ENCODE measurements around the gene SNX21. TPM values are rescaled to one million over a fixed set of nuclear protein-coding genes. Genes with fewer than 3 reads are reported as not detected.
A peak's percentile ranks its signal among the peaks of the same experiment; 100 is the strongest.

SNX21 gene
- total and polyA plus RNA-seq, 9 of the 15 experiments (the other 6 are each of a cell fraction or from before 2014, with no cell fraction given) = 0.10 to 1.2 (median 0.42) TPM

DNA sequence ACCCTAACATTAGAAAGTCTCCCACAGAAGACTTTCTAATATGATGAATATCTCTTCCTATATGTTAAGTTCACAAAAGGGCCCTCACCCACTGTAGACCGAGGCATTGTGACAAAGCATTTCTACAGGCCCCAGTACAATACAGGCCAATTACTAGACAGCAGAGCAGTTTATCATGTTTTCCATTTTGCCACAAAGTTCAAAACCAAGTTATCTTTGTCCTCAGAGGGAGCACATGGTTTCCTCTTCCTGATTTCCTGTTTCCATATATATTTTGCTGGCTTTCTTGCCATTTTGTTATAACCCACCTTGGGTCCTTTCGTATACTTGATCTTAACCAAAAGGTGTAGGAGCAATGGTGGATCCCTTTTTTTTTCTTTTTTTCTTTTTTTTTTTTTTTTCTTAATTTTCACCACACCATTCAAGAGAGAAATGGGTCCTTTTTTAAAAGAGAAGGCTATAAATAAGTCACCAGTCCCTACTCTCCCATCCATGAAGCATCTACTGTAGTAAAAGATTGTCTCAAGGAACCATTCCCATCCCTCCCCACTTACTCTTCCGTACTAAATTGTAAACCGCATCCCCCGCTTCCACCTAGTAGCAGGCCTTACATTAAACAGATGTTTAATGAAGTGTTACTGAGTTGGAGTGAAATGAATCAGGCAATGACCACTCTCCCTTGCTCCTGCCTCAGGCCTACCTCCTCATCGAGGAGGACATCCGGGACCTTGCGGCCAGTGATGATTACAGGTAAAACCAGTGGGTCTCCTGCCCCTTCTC, 23.2 kb upstream of the SNX21 start:
- Histone ChIP-seq H3K4me1 (replicated peaks in 1 of 2; ENCODE audit: control insufficient read depth in 2 of 2, insufficient read depth in 2 of 2, low read length in 2 of 2) (peaks cover 10 to 23% of the 10 kb centered on the region in 2 experiments), H3K9me1 (ENCODE audit: control insufficient read depth, insufficient read depth, low read length) (no peaks in the 10 kb centered on the region), H3K36me3 (ENCODE audit: control insufficient read depth, insufficient read depth, low read length) (peaks cover 47% of the 10 kb centered on the region; the same call in 2 of the 3 replicates), H3K4me3 (no peak overlapping the region), H3K79me2 (ENCODE audit: control insufficient read depth, insufficient read depth, low read length) (no peaks in the 10 kb centered on the region), H2AFZ (ENCODE audit: low read depth, low read length) (peak overlapping the region; percentile 20; the same call in 1 of the 2 replicates), H3K4me2 (ENCODE audit: insufficient read depth, low read length) (peak overlapping the region; percentile 31; the same call in 1 of the 2 replicates), H3K27me3 (ENCODE audit: control insufficient read depth in 2 of 2, insufficient read depth in 2 of 2, low read length in 2 of 2) (no peaks in the 10 kb centered on the region), H3K9me3 (replicated peaks; ENCODE audit: control insufficient read depth, insufficient read depth, low read depth, low read length) (peaks cover 11% of the 10 kb centered on the region; the same call in 1 of the 2 replicates), H4K20me1 (replicated peaks; ENCODE audit: control insufficient read depth, insufficient read depth, low read length) (no peaks in the 10 kb centered on the region), H3K27ac (ENCODE audit: extremely low read depth, low read depth, low read length) (peak overlapping the region; percentile 44), H3K9ac (ENCODE audit: insufficient read depth in 1 of 2, low read depth in 2 of 2, low read length in 2 of 2) (no peak overlapping the region)
- ATAC-seq = peak; percentile 77
- ChIA-PET POLR2A (interaction anchor here (1.1 kb wide), 1 partner anchor 10 kb away, joined by 3 read pairs; no protein-coding TSS in a partner anchor), CTCF (ENCODE audit: low intra/inter-chr PET ratio) (no interaction called here)
- peak; percentile 72 for FAIRE-seq
- peak in 2 of 4 experiments; percentile 50 to 60 for DNase-seq (ENCODE audit: extremely low read depth in 1 of 4, low spot score in 3 of 4)
- intact Hi-C loops (cut with micrococcal nuclease) = no loop called here
- no TSS peak for BruUV-seq (replicated peaks)
- in situ Hi-C loops (cut with MboI) = no loop called here
- WGBS (ENCODE audit: insufficient coverage, low coverage, missing lambda C conversion rate) = 72% methylated on average over 6 of the region's 8 CpGs
- peak; percentile 73 for TF ChIP-seq CBFA2T3 (IDR thresholded peaks at IDR 0.05)
- no peak for TF ChIP-seq ZNF212 (CRISPR knock-in tag; IDR thresholded peaks at IDR 0.05)
- TF ChIP-seq NCOA6 (IDR thresholded peaks at IDR 0.05) = no peak
- peak; percentile 72; the same call in 1 of the 2 replicates for TF ChIP-seq L3MBTL2 (IDR thresholded peaks at IDR 0.05)
- TF ChIP-seq ZNF140 (CRISPR knock-in tag; IDR thresholded peaks at IDR 0.05) = no peak
- TF ChIP-seq, protein P1, sequence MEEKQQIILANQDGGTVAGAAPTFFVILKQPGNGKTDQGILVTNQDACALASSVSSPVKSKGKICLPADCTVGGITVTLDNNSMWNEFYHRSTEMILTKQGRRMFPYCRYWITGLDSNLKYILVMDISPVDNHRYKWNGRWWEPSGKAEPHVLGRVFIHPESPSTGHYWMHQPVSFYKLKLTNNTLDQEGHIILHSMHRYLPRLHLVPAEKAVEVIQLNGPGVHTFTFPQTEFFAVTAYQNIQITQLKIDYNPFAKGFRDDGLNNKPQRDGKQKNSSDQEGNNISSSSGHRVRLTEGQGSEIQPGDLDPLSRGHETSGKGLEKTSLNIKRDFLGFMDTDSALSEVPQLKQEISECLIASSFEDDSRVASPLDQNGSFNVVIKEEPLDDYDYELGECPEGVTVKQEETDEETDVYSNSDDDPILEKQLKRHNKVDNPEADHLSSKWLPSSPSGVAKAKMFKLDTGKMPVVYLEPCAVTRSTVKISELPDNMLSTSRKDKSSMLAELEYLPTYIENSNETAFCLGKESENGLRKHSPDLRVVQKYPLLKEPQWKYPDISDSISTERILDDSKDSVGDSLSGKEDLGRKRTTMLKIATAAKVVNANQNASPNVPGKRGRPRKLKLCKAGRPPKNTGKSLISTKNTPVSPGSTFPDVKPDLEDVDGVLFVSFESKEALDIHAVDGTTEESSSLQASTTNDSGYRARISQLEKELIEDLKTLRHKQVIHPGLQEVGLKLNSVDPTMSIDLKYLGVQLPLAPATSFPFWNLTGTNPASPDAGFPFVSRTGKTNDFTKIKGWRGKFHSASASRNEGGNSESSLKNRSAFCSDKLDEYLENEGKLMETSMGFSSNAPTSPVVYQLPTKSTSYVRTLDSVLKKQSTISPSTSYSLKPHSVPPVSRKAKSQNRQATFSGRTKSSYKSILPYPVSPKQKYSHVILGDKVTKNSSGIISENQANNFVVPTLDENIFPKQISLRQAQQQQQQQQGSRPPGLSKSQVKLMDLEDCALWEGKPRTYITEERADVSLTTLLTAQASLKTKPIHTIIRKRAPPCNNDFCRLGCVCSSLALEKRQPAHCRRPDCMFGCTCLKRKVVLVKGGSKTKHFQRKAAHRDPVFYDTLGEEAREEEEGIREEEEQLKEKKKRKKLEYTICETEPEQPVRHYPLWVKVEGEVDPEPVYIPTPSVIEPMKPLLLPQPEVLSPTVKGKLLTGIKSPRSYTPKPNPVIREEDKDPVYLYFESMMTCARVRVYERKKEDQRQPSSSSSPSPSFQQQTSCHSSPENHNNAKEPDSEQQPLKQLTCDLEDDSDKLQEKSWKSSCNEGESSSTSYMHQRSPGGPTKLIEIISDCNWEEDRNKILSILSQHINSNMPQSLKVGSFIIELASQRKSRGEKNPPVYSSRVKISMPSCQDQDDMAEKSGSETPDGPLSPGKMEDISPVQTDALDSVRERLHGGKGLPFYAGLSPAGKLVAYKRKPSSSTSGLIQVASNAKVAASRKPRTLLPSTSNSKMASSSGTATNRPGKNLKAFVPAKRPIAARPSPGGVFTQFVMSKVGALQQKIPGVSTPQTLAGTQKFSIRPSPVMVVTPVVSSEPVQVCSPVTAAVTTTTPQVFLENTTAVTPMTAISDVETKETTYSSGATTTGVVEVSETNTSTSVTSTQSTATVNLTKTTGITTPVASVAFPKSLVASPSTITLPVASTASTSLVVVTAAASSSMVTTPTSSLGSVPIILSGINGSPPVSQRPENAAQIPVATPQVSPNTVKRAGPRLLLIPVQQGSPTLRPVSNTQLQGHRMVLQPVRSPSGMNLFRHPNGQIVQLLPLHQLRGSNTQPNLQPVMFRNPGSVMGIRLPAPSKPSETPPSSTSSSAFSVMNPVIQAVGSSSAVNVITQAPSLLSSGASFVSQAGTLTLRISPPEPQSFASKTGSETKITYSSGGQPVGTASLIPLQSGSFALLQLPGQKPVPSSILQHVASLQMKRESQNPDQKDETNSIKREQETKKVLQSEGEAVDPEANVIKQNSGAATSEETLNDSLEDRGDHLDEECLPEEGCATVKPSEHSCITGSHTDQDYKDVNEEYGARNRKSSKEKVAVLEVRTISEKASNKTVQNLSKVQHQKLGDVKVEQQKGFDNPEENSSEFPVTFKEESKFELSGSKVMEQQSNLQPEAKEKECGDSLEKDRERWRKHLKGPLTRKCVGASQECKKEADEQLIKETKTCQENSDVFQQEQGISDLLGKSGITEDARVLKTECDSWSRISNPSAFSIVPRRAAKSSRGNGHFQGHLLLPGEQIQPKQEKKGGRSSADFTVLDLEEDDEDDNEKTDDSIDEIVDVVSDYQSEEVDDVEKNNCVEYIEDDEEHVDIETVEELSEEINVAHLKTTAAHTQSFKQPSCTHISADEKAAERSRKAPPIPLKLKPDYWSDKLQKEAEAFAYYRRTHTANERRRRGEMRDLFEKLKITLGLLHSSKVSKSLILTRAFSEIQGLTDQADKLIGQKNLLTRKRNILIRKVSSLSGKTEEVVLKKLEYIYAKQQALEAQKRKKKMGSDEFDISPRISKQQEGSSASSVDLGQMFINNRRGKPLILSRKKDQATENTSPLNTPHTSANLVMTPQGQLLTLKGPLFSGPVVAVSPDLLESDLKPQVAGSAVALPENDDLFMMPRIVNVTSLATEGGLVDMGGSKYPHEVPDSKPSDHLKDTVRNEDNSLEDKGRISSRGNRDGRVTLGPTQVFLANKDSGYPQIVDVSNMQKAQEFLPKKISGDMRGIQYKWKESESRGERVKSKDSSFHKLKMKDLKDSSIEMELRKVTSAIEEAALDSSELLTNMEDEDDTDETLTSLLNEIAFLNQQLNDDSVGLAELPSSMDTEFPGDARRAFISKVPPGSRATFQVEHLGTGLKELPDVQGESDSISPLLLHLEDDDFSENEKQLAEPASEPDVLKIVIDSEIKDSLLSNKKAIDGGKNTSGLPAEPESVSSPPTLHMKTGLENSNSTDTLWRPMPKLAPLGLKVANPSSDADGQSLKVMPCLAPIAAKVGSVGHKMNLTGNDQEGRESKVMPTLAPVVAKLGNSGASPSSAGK (IDR thresholded peaks at IDR 0.05) = 0 out of 2 replicates have a peak, but pooled peaks have one; percentile 16
- peak; percentile 22; the same call in 1 of the 2 replicates for TF ChIP-seq TEAD4 (IDR thresholded peaks at IDR 0.05; ENCODE audit: low read length)
- no peak for TF ChIP-seq TEAD4 (CRISPR knock-in tag; IDR thresholded peaks at IDR 0.05; ENCODE audit: borderline replicate concordance)
- TF ChIP-seq SMAD3 (CRISPR knock-in tag; conservative IDR thresholded peaks at IDR 0.05) = 0 out of 2 replicates have a peak, but pooled peaks have one; percentile 43
- no peak for TF ChIP-seq KLF13 (tag; IDR thresholded peaks at IDR 0.05; ENCODE audit: borderline replicate concordance, low read depth)
- peak in 1 of 2 experiments; percentile 33; a peak in 1 of 4 replicates for TF ChIP-seq FOXK2 (conservative IDR thresholded peaks at IDR 0.05 in 1 of 2, IDR thresholded peaks at IDR 0.05 in 1 of 2; ENCODE audit: low read depth in 2 of 2)
